ENCODE results near the gene SLC18A2. TPM values are rescaled to one million over a fixed set of nuclear protein-coding genes. Genes with fewer than 3 reads are reported as not detected.

Gene SLC18A2
- polyA plus RNA-seq, 3 donors: 0.14 TPM; not detected in 2

- no peak overlapping the region for H3K27ac Mint-ChIP-seq
- no peak for DNase-seq
- no peaks in the 10 kb centered on the region for H3K9me3 Mint-ChIP-seq
- H3K36me3 Mint-ChIP-seq: peaks cover 10 to 13% of the 10 kb centered on the region in 2 donors
- H3K9ac ChIP-seq (ENCODE audit: insufficient read depth, low read length, poor library complexity, severe bottlenecking): no peak overlapping the region
- H3K27me3 ChIP-seq (ENCODE audit: control insufficient read depth in 2 of 2, insufficient read depth in 2 of 2, low read length in 2 of 2): no peaks in the 10 kb centered on the region
- intact Hi-C loops (cut with micrococcal nuclease): loop anchor here (5.0 to 10.0 kb wide), 2 partner anchors 100 to 107 kb away; no protein-coding TSS in a partner anchor
- H3K4me2 ChIP-seq (replicated peaks; ENCODE audit: extremely low read depth, low read length, poor library complexity, severe bottlenecking): no peak overlapping the region
- peaks cover 0 to 20% of the 10 kb centered on the region in 2 donors for H3K36me3 ChIP-seq (replicated peaks in 1 of 2; ENCODE audit: control insufficient read depth in 1 of 2, insufficient read depth in 2 of 2, low read length in 2 of 2)
- H3K27me3 Mint-ChIP-seq (ENCODE audit: low read depth in 3 of 3): no peaks in the 10 kb centered on the region
- H3K27ac ChIP-seq (ENCODE audit: low read depth in 1 of 2, low read length in 2 of 2): no peak overlapping the region
- H3K4me3 ChIP-seq (replicated peaks in 1 of 3; ENCODE audit: low read depth in 2 of 3, low read length in 3 of 3): no peak overlapping the region
- H4K20me1 ChIP-seq (ENCODE audit: insufficient read depth, low read length): peaks cover 91% of the 10 kb centered on the region
- no CpG with 5 or more reads among the region's 2 CpGs for WGBS (ENCODE audit: insufficient coverage)
- TF ChIP-seq CTCF (IDR thresholded peaks at IDR 0.05): no peak
- peaks cover 5% of the 10 kb centered on the region for H3K4me1 Mint-ChIP-seq
- H3K9me3 ChIP-seq (replicated peaks in 1 of 2; ENCODE audit: control insufficient read depth in 1 of 2, insufficient read depth in 1 of 2, low read length in 2 of 2): no peaks in the 10 kb centered on the region
- no peak overlapping the region for H3K4me3 Mint-ChIP-seq
- H3K79me2 ChIP-seq (ENCODE audit: insufficient read depth, low read length): peaks cover 88% of the 10 kb centered on the region
- H2AFZ ChIP-seq (ENCODE audit: insufficient read depth, low read depth, low read length, poor library complexity, severe bottlenecking): no peak overlapping the region
- H3K4me1 ChIP-seq (ENCODE audit: control insufficient read depth in 1 of 2, insufficient read depth in 2 of 2, low read length in 2 of 2): no peaks in the 10 kb centered on the region
These were observed 83.5 kb downstream of the SLC18A2 start for GRCh38 chr10:117324367-117324766.

DNA sequence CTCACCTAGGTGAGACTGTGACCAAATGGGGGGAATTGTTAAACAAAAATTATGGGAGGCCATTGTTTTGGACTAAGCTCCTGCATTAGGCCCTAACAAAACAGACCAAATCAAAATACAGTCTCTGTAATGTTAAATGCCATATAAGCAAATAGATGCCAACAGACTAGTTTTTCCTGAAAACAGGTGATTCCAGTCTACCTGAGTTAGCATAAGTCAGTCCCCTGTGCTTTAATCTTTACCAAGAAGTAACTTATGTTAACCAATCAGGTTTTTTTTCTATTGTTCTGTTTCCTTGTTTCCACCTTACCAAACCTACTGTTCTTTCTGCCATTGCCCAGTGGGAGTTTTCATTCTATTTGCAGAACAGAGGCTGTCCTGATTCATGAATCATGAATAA, 86.3 kb downstream of the SLC18A2 start:
- no peak overlapping the region for H3K4me3 ChIP-seq (replicated peaks in 1 of 3; ENCODE audit: low read depth in 2 of 3, low read length in 3 of 3)
- H3K4me1 ChIP-seq (ENCODE audit: control insufficient read depth in 1 of 2, insufficient read depth in 2 of 2, low read length in 2 of 2): no peaks in the 10 kb centered on the region
- Mint-ChIP-seq H3K27ac (no peak overlapping the region), H3K9me3 (no peaks in the 10 kb centered on the region), H3K4me3 (no peak overlapping the region), H3K4me1 (peaks cover 8% of the 10 kb centered on the region), H3K27me3 (ENCODE audit: low read depth in 3 of 3) (no peaks in the 10 kb centered on the region), H3K36me3 (peaks cover 23 to 24% of the 10 kb centered on the region in 2 donors)
- no peak for DNase-seq
- no peak overlapping the region for H2AFZ ChIP-seq (ENCODE audit: insufficient read depth, low read depth, low read length, poor library complexity, severe bottlenecking)
- H3K4me2 ChIP-seq (replicated peaks; ENCODE audit: extremely low read depth, low read length, poor library complexity, severe bottlenecking): no peak overlapping the region
- no peak for TF ChIP-seq CTCF (IDR thresholded peaks at IDR 0.05)
- intact Hi-C loops (cut with micrococcal nuclease): loop anchor here in 1 of 2 donors (10.0 kb wide), 1 partner anchor 102 kb away; no protein-coding TSS in a partner anchor
- peaks cover 90% of the 10 kb centered on the region for H4K20me1 ChIP-seq (ENCODE audit: insufficient read depth, low read length)
- H3K27me3 ChIP-seq (ENCODE audit: control insufficient read depth in 2 of 2, insufficient read depth in 2 of 2, low read length in 2 of 2): no peaks in the 10 kb centered on the region
- no peak overlapping the region for H3K9ac ChIP-seq (ENCODE audit: insufficient read depth, low read length, poor library complexity, severe bottlenecking)
- no peak overlapping the region for H3K27ac ChIP-seq (ENCODE audit: low read depth in 1 of 2, low read length in 2 of 2)
- peaks cover 90% of the 10 kb centered on the region for H3K79me2 ChIP-seq (ENCODE audit: insufficient read depth, low read length)
- H3K36me3 ChIP-seq (replicated peaks in 1 of 2; ENCODE audit: control insufficient read depth in 1 of 2, insufficient read depth in 2 of 2, low read length in 2 of 2): peaks cover 0 to 23% of the 10 kb centered on the region in 2 donors
- no peaks in the 10 kb centered on the region for H3K9me3 ChIP-seq (replicated peaks in 1 of 2; ENCODE audit: control insufficient read depth in 1 of 2, insufficient read depth in 1 of 2, low read length in 2 of 2)

Other genes starting within 250 kb of the SLC18A2 start
- gene SHTN1, start 235.9 kb upstream of the SLC18A2 start, polyA plus RNA-seq: 10 to 100 TPM; 14.4 to 22.6 (median 14.9) TPM
- gene VAX1, start 102.8 kb upstream of the SLC18A2 start, polyA plus RNA-seq: not detected
- not detected for gene KCNK18, start 43.6 kb upstream of the SLC18A2 start, polyA plus RNA-seq
- 100 to 1,000 TPM in 1 of 3 donors, 1 to 10 TPM in 2; 4.6 to 104 (median 9.0) TPM for gene PDZD8, start 134.3 kb downstream of the SLC18A2 start, polyA plus RNA-seq